GM19025 (cell line): ENCODE results near the gene PBX3.

Experiments
- ATAC-seq: cut with Tn5 transposase; IDR thresholded peaks from one replicate; pipeline ENCODE4 v1.9.1; 2021; ENCODE audit warnings: mild to moderate bottlenecking, low read depth, moderate library complexity; ENCODE audit not compliant: unreplicated experiment

Gene PBX3

DNA sequence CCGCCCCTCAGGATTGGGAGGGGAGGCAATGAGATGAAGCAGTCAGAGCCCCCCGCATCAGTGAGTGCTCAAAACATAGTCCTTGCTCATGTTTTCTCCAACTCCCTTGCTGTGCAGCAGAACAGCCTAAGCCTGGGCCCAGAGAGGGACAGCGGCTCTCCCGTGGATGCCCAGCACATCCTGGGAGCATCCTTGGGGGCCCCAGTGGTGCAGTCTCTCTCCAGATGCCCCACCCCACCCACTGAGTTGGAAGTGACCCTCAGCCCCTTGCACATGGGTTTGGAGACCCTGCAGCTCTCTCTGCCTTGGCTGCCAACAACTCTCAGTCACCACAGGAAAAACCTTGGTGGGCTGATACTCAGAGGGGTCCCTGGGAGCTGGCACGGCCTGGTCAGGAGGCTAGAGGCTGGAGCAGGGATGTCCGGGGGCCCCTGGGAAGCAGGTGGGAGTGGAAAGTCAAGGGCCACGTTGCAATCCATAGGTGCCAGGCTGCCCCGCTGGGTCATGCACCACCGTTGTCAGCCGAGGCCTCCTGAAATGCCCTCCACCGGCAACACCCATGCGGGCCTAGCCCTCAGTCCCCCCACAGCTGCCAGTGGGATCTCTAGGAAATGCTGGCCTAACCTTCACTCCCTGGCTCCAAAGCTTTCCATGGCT lies 242.5 kb downstream of the PBX3 start:
- no peak for ATAC-seq

- no peak for ATAC-seq
Observed at GRCh38 chr9:125990186-125990792, 243.1 kb downstream of the PBX3 start.

GRCh38 chr9:125990793-125991220 lies 243.6 kb downstream of the PBX3 start:
- ATAC-seq: no peak

DNA sequence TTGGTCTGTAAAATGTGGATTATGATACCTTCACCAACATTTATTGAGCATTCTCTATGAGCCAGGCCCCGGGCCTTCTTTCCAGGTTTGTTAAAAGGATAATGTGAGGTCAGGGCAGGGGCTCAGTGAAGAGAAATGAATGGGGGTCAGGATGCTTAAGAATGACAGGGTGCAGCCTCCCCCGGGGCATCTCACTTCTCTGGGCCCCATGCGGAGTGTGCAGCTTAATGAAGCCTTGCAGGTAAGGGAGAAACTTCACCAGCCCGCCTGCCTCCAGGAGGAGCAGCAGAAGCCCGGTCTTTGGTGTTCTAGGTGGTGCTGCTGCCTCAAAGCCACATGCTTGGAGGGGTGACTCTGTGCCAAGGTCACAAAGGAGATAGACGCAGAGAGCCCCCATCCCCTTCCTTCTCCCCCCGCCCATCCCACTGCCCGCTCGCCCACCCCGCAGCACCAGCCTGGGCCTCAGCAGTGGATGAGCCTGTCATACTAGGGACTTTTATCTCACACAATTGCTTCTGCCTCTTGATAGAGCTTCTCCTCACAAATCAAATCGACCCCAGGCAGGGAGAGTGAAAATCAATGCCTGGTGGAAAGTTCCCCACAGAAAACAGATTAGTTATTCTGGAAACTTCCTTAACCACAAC lies 244.8 kb downstream of the PBX3 start:
- ATAC-seq: no peak

DNA sequence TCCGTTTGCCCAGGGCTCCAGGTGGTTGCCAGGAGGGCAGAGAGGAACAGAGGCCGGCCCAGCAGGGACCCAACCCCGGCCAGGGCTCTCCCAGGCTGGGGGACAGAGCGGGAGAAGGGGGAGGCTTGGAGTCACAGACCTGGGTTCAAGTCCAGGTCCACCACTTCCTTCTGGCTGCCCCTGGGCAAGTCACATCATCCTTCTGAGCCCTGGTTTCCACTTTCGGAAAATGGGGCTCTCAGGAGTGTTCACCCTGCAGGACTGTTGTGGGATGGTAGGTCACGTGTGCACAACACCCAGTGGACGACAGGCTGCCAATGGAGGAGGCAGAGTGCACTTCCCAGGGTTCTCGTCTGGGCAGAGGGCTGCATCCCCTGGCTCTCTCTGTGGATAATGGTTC lies 245.4 kb downstream of the PBX3 start:
- no peak for ATAC-seq

DNA sequence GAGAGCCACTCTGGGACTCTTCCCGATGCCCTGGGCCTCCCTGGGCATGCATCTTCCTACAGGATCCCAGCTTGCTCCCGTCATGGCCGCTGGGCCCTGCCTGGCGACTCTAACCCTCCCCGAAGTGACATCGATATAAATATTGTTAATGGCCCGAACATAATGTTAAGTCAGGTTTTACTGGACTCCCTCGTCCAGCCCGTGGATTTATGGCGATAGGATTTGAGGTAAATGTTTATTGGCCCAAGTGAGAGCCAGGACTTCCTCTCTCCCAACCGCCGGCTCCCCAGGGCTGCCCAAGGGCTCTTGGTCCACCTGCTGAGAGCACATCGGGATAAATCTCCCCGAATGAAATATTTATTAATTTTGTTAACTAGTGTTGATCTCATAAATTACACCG lies 246.3 kb downstream of the PBX3 start:
- ATAC-seq: no peak

- ATAC-seq: no peak
Observed at GRCh38 chr9:125994066-125994943, 247.1 kb downstream of the PBX3 start.

- ATAC-seq: no peak
Observed at GRCh38 chr9:125995006-125995405, 247.8 kb downstream of the PBX3 start.

GRCh38 chr9:125995706-125996105 lies 248.5 kb downstream of the PBX3 start:
- no peak for ATAC-seq

- ATAC-seq: no peak
Observed at GRCh38 chr9:125996791-125997190, 249.6 kb downstream of the PBX3 start.

DNA sequence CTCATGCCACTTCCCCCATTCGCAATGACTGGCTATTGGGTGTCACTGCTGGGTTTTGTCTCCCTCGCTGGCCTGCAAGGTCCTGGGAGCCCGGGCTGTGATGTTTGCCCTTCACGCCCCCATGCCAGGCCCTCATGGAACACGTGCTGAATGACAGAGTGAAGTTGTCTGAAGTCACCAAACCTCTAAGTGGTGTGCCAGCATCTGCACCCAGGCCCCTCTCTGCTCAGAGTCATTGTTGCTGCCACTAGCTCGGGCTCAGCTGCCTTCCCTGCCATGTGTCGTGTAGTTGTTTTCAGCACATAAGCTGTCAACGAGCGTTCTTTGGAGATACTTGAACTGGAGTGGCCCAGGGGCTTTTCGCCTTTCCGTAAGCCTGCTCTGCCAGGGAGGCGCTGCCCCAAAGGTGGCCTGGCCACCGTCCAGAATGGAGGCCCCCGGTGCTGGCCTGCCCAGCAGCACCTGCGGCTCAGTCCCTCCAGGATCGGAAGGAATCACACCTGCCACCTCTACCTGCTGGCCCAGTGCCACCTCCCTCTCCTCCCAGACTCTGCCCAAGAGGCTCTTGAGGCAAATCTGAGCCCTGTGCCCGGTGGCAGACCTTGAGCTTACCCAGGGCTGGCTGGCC lies 250.1 kb downstream of the PBX3 start:
- ATAC-seq: no peak

DNA sequence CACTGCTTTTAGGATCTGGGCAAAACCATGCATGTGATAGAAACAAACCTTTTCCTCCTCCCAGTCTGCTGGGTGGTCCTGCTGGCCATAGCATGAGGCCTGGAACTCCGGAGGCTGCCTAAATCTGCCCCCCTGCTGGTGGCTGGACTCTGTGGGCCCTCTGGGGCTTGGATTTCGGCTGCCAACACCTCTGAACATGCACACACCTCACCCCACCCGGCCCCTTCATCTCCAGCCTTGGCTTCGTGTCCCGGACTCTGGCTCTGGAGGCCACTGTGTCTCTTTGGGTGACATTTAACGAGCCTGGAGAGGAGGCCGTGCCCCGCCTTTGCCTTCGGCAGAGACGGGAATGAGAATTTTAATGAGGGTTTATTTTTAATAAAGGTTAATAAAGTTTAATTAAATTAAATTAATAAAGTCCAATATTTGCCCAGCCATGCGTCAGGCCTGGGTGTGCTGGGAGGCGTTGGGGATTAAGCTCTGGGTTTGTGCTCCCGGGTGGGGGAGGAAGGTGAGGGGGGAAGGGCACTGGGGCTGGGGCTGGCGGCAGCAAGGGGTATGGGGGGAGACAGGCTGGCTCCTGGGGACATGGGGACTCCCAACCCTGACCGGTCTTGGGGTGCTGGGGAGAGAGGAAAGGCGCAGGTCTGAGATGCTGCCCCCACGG lies 251.8 kb downstream of the PBX3 start:
- no peak for ATAC-seq

GRCh38 chr9:125999504-125999881 lies 252.3 kb downstream of the PBX3 start:
- no peak for ATAC-seq

DNA sequence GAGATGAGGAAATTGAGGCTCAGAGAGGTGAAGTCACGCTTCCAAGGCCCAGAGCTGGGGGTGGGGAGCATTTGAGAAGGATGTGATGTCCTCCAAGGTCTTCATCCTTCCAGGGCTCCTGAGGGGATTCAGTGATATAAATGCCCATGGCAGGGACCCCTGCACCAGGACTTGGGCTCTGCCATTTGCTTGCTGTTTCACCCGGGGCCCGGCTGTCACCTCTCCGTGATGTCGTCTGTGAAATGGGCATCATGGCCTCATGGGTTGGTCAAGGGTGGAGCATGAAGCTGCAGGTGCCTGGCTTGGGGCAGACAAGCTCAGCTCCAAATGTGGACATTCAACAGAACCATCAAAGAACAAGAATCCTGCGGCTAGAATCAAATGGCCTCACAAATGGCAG lies 253.1 kb downstream of the PBX3 start:
- no peak for ATAC-seq

GRCh38 chr9:126000731-126001580 lies 253.8 kb downstream of the PBX3 start:
- no peak for ATAC-seq

DNA sequence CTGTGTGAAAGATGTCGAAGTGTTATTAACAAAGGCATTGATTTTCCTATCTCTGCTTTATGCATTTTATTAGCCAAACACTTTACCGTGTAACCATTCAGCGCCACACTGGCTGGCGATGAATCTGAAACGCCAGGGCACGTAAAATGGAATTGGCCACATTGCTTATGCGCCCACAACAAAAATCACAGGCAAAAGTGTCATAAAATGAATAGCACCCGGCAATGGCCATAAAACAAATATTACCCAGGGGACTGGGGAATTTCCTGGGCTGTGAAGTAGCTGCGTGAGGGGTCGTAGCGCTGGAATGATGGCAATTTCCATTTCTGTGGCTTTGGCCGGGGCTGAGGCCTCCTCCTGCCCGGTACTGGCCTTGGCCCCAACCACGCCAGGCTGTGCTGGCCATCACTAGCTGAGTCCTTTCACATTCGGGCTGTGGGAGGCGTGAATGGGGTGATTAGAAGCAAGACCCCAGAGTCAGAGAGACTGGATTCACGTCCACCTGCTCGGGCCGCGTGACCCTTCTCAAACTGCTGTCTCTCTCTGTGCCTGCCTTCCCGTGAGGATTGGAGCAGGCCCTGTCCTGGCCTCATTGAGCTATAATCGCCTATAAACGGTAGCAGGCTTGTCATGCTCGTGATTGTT lies 254.5 kb downstream of the PBX3 start:
- ATAC-seq: no peak

DNA sequence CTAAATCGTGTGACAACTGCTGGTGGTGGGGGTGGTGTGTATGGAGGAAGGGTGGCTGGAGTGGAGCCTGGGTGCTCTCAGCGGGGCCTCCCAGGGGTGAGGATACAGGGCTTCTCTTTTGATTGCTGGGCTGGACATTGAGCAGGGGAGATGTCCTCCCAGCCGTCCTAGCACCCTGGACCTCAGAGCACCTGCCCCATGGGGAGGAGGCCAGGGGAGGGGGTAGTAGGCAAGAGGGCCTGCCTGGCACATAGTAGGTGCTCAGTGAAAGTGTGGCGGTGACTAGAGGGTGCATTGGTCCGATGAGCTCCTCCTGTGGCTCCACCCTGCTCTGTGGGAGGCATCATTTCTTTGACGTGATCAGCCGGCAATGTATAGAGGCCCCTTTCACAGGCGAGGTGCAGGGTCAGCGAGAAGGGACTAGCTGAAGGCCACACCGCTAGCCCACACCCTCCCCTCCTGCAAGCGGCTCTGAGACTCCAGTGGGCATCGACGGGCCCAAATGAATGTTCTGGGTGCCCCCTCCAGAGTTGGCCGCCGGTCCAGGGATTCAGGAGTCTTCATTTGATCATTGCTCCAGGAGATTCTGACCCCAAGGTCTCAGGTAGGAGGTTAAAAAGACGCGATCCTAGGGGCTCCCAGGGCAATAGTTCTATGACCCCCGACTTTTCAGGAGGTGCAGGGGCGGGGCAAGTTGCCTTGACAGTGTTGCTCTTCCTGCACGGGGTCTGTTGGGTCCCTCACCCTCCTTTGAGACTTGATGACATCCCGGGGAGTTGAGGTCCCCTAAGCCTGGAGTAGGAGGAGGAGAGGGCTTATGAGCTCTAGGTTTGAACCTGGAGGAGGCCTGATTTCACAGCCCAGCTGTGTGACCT lies 255.5 kb downstream of the PBX3 start:
- ATAC-seq: no peak

GRCh38 chr9:126009047-126009446 lies 261.9 kb downstream of the PBX3 start:
- ATAC-seq: no peak
